ENCODE measurements around the gene TOMT.
A peak's percentile ranks its signal among the peaks of the same experiment; 100 is the strongest.

Gene TOMT

GRCh38 chr11:72105888-72106287 is at the start of gene TOMT:
TOMT (plus strand) TSS chr11:72105924; CDS start chr11:72105952, 28 bp downstream.
- no peak for DNase-seq

- no peak for DNase-seq
Observed at GRCh38 chr11:72058416-72059034, 47.2 kb upstream of the TOMT start.

- DNase-seq: no peak
Observed at GRCh38 chr11:72061739-72062396, 43.9 kb upstream of the TOMT start.

DNA sequence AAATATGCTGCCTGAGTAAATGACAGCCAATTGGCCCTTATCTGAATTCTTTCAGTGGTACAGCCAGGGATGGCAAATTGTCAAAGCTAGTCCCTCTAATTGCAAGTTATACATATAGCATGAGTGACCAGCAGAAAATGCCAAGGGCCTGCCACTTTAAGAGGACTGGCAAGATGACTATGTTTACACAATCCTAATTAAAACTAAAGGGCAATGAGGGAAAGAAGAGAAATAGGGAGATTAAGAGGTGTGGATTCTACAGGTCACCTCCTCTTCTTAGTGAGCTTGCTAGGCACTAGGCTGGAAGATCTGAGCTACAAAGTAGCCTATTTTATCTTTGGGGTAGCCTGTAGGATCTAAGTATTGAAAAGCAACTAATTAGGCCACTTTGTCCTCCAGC is 38.9 kb upstream of the TOMT start:
- DNase-seq: no peak

DNA sequence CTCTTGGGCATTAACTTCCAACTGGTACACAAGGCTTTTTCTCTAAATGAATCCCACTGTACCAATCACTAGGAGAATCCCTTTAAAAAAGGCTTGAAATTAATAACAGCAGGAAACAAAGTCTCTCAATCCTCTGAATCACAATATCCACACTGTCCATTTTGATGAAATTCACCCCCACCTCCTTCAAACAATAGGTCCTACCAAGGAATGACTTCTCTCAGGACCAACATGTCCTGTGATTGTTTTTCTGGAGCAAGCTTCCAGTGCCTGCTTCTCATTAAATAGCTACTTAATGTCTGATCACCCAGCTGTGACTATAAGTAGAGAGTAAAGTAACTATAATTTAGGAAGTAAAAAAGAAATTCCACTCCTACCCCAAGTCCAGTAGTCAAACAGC is 38.5 kb upstream of the TOMT start:
- no peak for DNase-seq

- no peak for DNase-seq
Observed at GRCh38 chr11:72067676-72068075, 38.0 kb upstream of the TOMT start.

- no peak for DNase-seq
Observed at GRCh38 chr11:72069200-72069599, 36.5 kb upstream of the TOMT start.

DNA sequence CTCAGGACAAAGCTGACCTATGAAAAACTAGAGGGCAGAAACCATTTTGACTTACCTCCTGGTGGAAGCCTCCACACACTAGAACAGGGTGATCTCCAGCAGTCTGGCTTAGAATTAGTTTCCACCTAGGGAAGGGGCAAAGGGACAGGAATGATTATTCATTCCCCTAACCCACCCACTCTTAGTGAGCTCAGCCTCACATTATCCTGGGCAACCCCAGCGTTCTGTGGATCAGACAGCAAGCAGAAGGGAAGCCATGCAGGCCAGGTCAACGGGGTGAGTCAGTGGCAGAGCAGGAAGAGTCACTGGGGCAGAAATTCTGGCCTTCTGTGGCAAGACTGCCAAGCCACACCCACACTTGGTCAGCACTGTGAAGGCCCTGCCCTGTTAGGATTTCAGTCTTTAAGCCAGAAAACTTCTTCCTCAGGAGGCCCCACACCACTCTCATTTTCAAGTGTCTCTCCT is 35.9 kb upstream of the TOMT start:
- no peak for DNase-seq

- no peak for DNase-seq
Observed at GRCh38 chr11:72070491-72070890, 35.2 kb upstream of the TOMT start.

DNA sequence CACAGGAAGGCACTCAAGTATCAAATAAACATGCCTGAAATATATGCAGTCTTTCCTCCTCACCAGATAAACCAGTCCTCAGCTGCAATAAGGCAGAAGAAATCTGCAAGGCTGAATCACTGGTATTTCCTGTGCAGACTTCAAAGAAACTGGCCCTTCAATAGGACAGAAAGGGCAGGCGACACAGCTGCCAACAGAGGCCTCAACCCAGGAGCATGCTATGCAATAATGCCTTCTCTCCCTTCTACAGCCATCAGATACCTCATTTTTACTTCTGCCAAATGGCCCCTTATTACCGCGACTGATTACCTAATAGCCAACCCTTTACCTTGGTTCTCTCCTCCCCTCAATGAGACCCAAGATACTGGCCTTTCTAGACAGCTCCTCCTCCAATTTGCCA is 33.4 kb upstream of the TOMT start:
- no peak for DNase-seq

GRCh38 chr11:72075109-72075508 is 30.6 kb upstream of the TOMT start:
- DNase-seq: no peak

- no peak for DNase-seq
Observed at GRCh38 chr11:72075756-72076155, 30.0 kb upstream of the TOMT start.

DNA sequence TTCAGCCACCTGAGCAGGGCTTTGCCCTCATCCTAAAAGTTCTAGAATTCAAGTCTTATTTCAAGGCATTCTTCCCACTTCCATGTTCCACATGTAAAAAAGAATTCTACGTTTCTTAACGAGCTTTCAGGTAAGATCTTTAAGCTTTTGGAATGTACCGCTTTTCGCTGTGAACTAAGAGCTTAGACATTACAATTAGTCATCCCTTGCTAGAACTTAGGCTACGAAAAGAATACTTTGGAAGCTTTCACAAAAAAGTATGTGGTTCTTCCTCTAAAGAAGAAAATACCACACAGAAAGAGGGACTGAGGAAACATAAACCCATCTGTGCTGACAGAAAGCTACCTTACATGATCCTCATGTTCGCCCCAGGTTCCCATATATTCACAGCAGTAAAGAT is 27.2 kb upstream of the TOMT start:
- DNase-seq: no peak

- DNase-seq: no peak
Observed at GRCh38 chr11:72079819-72080325, 25.9 kb upstream of the TOMT start.

- DNase-seq: peak; percentile 98
Observed at GRCh38 chr11:72080326-72081183, 25.2 kb upstream of the TOMT start, which contains the start of the genes LRRC51 and NUMA1. LRRC51 (plus strand) TSS chr11:72080850; CDS start chr11:72089084, 8,234 bp downstream. NUMA1 (minus strand) TSS chr11:72080542; CDS start chr11:72035943, 44,599 bp downstream.

DNA sequence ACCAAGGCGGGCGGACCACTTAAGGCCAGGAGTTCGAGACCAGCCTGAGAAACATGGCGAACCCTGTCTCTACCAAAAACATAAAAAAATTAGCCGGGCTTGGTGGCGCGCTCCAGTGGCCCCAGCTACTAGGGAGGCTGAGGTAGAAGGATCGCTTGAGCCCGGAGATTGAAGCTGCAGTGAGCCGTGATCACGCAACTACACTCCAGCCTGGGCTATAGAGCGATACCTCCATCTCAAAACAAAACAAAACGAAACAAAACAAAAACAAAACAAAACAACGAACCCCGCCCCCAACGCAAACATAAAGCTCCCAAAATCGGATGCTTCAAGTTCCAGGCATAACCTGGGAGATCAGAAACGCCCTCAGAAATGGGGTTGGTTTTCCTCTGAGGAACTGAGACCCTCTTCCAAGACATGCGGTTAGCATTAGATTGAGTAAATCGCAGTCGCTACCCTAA is 24.5 kb upstream of the TOMT start:
- DNase-seq: no peak

DNA sequence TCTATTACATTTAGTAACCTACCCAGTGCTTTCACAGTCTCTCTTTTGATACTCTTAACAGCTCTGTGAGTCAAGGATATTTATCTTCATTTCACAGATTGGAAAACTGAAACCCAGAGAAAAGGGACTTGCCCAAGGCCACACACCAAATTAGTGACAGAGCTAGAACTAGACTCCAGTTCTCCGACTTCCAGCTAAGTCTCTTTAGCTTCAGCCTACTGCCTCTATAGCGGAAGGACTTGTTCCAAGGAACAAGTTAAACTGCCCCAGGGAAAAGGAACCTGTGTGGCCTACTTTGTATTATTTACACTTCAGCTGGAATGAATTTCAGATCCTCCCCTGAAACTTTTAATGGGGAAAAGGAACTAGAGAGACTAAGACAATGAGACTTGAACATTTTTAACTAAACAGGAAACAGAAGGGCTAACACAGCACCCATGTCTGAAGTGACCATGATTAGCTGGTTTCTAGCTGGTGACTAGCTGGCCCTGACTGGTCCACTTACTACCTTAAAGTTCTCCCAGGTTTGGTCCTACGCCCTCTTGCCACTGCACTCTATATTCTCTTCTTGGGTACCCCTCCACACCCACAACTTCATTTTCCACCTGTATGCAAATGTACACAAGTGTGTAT is 23.8 kb upstream of the TOMT start:
- DNase-seq: no peak

DNA sequence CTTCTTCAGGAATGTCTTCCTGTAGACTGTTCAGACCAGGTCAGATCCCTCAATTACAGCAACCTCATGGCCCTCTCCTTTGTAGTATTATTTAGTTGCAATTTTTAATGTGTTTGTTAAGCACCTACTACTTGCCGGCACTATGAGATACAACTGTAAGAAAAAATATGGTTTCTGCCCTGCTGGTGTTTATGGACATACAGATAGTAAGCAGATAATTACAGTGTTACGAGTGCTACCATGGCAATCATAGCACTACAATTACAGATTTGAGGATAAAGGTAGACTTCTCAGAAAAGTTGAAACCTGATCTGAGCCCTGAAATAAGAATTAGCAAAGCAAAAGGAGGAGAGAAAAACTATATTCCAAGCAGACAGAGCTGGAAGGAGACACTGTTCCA is 22.3 kb upstream of the TOMT start:
- no peak for DNase-seq

DNA sequence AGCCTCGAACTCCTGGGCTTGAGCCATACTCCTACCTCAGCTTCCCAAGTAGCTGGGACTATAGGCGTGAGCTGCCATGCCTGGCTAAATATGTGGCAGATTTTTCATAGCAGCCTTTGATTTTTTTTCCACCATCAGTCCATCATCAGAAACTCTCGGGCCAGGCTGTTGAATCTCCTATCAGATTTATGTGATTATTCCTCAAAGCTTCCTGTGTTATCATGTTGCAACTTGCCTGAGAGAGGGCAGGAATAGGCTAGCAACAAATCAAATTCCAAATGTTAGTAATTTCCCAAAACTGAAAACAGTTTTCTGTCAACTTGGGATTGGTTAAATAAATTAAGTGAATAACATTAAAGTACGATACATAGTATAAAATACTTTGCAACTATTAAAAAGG is 21.6 kb upstream of the TOMT start:
- no peak for DNase-seq

DNA sequence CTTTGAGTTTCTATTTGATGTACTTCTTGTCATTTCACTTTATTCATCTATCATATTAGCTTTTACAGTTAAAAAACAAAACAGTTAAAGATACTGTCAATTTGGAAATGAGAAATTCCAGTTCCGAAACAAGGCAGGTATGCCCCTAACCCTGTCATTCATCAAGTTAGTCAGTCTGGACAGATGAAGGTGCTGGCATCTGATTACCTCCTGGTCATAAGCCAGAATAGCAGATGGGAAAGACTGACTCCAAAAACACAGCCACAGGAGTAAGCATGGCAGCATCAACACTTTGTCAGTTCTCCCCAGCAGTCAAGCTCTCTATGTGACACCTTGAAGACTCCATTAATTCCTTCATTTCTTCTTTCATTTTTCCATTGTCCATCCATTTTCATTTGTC is 20.8 kb upstream of the TOMT start:
- DNase-seq: no peak

DNA sequence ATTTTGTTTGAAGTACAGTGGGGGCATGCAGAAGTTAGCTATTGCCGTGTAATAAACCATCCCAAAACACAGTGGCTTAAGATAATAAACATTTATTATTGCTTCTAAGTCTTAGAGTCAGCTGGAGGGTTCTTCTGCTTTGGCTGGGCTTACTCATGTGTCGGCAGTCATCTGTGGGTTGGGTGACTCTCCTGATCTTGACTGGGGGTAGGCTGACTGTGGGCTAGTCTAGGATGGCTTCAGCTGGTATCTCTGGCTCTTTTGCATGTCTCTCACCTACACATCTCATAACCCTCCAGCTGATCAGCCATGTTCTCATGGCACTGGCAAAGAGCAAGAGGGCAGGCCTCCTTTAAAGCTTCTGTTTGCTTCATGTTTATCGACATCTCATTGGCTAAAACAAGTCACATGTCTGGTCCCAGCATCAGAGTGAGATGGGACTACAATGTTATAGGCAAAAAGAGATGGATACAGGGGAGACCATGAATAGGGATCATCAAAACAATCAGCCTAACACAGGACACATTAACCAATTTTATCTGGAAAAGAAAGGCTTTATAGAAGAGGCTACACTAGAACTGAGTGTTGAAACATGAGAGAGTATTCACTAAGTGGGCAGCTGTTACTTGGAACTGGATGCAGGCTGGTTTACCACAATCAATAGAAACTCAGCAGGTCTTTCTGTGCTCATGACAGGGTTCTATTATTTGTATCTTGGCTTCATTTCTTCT is 19.9 kb upstream of the TOMT start:
- no peak for DNase-seq

Measured in activated CD8-positive, alpha-beta memory T cell treated with anti-CD3 and anti-CD28 coated beads for 24 hours (primary cell).